HG03039 (cell line): ENCODE results near the gene PSMD7.
"Not testable (repeated sequence)": the region's sequence is repeated elsewhere in the genome, so short reads cannot be mapped to it uniquely, and the experiment has no call there.

ENCODE experiments used
- ATAC-seq: cut with Tn5 transposase; IDR thresholded peaks from one replicate; pipeline ENCODE4 v1.9.1; 2021; ENCODE audit warnings: mild to moderate bottlenecking, moderate library complexity; ENCODE audit not compliant: unreplicated experiment

PSMD7 gene

DNA sequence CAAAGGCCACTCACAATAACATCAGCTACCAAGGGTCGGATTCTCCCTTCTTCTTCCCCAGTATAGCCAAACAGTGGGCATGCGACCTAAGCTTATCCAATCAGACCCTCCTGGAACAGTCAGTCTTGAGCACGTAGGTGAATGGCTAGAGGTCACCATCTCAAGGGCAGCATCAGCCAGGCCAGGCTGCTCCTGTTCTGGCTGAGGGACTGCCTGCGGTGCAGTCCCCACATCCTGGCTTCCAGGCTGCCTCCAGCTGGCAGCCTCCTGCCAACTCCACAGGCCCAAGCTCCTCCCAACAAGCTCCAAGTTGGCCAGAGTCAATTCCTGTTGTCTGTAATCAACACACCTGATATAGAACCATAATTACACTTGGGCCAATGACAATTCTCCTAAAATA lies 56.4 kb downstream of the PSMD7 start:
- not testable (repeated sequence) for ATAC-seq
